Measurements from ENCODE around the gene KLHL40.

The KLHL40 gene

DNA sequence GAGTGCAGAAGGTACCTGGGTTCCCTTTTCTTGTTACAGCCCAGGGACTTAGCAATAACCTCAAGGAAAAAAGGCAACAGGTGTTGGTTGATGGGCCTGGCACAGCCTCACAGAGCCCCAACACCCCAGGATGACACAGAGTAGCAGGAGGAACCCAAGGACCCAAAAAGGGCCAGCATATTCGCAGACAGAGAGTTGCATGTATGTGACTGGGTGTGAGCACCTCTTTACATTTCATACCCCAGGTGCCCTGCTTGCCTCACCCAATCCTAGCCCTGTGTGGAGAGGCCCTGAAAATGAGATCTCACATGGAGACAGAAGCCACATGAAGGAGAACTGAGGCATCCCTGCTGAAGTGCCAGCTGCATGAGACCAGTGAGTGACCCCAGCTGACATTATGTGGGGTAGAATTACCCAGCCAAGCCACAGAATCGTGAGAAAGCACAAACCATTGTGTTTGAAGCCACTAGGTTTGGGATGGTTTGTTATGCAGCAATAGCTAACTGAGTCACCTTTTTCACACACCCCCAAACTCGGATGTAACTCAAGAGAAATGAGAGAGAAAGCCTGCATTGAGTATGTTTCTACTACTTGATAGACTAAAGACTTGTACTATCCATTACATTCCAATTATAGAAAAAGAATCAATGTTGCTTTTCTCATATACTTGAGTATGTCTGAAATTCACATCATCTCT lies 43.5 kb downstream of the KLHL40 start:
- DNase-seq = no peak

DNA sequence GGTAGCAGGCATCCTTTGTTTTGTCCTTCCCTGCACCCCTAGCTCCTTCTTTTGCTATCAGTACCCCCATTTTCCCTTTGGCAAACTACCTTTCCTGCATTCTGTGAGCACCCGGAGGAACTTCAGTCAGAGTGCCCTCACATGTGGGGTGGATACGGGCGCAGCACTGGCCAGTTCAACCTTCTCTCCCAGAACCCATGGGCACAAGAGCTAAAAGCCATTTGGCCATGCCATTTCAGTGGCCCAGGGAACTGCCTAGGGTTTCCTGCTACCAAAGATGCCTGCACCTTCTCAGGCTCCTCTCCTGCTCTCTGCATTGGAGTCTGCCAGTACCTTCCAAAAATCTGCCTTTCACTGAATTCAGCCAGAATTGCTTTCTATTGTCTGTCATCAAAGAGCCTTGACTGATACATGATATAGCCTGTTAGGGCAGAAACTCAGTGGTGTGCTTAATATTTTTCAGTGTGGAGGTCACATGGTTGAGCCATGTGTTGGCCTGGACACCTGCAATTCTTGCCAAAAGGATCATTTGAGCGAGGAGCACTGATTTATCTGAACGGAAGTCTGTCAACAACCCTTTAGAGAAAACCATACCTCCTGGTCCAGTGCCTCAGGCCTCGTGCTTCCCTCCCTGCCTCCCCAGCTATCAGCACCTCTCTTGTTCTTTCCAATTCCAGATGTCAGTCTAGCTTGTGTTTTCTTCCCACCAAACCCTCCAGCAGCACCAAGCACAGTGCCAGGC lies 44.2 kb downstream of the KLHL40 start:
- no peak for DNase-seq

DNA sequence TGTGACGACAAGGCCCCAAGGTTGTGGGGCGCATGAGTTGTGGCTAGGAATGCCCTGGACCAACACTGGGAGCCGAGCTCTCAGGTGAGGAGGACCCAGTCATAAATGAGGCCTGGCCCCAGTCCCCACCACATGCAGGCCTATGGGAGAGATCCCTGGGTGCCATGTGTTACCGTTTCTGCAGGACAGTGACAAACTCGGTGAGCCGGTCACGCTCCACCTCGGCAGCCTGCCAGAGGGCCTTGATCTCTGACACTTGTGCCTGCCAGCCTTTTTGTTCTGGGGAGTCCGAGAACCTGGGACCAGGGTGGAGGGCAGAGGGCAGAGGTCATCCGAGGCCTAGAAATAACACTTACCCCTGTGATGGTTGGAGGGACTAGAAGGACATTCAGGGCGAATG lies 45.0 kb downstream of the KLHL40 start:
- no peak for DNase-seq

- no peak for DNase-seq
Observed at GRCh38 chr3:42730706-42731420, 45.5 kb downstream of the KLHL40 start.

GRCh38 chr3:42731476-42732195 lies 46.3 kb downstream of the KLHL40 start:
- no peak for DNase-seq

DNA sequence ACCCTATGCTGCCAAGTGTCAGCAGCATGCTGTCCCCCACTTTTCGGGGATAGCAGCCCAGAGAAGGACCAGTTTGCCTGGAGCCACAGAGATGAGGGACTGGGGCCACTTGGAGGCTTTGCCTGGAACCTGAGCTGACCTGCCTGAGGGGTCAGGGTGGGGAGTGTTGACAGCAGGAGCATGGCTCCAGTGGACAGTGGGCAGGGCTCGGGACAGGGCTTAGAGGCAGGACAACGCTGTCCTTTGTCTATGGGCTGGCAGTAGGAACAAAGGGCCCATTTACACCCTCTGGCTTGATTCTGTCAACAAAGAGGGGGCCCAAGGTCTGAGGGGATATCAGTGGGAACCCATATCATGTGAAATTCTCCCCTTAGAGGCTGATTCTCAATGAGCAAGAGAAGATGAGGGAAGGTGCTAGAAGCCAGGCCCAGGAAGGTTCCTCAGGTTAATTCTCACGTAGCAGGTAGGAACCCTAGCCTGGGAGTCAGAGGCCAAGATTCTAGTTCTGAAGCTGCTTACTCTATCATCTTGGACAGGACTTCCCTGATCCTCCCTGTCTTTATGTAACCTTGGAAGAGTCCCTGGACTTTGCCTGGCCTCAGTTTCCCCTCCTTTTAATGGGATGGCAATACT lies 47.0 kb downstream of the KLHL40 start:
- DNase-seq = no peak

DNA sequence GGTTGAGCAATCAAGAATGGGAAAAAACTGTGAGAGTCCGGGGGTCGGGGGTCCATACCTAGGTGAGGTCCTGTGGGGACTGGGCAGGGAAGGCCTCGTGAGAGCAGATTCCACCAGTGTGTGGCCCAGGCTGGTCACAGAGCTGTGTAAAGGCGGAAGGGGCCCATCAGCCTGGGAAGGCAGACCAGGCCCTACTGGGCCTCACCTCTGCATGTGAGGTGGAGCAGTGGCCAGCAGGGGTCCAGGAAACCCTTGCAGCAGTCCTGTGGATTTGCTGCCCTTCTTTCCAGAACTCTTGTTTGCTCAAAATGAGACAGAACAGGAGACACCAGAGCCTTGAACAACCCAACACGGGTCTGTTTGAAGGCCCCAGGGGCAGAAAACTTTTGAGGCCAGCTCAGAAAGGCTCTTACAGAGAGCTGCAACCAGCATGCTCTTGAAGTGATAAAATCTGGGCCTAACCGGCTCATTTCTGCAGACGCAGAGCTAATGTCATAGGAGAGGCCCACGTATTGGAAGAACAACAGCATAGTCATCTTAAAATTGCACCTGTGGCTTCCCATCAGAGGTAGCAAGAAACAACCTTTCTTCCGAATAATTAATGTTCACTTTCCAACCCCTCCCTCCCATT lies 47.6 kb downstream of the KLHL40 start:
- no peak for DNase-seq

DNA sequence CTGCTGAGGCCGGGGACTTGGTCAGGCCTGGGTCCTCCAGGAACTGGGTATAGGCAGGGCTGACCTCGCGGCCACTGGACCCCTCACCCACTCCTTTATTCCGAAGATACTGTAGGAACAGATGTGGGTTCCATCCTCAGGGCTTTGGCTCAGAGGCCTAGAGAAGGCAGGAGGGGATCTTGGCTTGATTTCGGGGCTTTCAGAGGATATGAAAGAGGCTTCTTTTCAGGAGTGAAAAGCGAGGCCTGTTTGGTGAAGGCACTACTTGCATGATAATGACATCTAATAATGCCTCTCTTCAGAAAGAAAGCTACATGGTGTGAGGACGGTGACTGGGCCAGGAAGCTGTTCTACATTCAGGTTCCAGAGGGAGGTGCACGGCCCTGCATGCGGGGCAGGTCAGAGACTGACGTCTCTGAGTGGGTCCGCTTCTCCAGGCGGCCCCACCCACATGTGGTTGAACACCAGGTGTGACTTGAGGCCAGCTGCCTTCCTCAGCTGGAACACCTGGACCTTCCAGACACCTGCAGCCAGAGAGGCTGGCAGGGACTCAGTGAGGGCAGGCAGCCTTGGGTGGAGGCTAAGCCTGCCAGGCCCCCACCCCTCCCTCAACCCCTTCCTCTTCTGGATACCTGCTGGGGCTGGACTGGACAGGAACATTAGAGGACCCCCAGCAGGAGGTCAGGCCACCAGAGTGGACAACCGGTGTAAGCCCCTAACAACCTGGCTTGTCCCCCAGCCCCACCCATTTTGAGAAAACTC lies 48.3 kb downstream of the KLHL40 start:
- no peak for DNase-seq

DNA sequence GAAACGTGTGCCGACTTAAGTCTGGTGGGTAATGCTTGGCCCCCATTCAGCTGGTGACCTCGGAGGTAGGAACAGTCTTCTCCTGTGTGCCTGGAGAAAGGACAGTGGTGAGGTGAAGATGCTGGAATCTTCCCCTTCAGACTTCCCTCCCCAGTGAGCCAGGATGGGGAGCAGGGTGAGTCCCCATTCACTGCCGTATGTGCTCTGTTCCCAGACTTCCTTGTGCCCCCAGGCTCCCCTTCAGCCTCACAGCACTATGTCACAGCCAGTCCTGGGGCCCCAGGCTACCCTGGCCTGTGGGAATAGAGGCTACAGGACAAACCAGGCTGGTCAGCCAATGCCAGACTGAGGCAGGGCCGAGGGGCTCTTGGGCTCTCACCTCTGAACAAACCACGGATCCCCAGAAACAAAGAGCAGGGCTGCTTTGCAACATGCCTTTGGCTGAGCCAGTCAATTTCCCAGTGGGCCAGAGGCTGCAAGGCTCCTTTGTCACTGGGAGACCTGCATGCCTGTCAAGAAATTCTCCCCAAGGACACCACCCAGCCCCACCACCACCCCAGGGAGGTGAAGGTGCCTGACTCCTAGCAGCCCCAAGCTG lies 49.0 kb downstream of the KLHL40 start:
- DNase-seq = no peak

DNA sequence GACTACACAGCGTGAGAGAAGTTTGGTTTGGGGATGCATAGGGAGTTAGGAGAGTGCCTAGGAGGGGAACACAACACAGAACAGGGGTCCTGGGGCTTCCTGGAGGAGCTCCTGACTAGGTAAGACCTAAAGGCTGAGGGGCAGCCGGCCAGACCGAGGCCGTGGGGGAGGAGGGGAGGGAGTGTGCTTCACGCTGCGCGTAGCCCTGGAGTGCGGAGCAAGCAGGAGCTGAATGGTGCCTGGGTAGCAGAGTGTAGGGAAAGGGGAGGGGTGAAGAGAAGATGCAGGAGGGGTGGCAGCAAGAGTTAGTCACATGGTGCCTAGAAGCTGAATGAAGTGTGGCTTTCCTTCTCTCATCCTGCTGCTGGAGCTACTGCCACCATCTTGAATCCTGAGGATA lies 49.7 kb downstream of the KLHL40 start:
- DNase-seq = no peak

GRCh38 chr3:42735615-42736014 lies 50.3 kb downstream of the KLHL40 start:
- DNase-seq = no peak

DNA sequence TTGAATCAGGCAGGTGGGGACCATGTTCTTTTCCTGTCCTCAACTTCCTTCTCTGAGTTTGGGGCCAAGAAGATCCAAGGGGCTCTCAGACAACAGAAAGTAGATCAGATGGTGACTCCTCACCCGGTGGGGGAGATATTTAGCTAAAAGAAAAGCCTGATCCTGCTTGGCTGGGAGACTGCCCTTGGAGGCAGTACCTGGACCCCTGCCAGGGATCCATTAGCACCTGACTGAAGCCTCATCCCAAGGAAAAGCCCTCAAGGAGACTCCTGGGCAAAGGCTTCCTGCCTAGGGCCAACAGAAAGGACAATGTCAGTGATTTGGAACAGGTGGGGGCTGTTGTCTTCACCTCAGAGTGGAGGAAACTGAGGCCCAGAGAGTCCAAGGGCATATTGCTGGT lies 50.7 kb downstream of the KLHL40 start:
- no peak for DNase-seq

DNA sequence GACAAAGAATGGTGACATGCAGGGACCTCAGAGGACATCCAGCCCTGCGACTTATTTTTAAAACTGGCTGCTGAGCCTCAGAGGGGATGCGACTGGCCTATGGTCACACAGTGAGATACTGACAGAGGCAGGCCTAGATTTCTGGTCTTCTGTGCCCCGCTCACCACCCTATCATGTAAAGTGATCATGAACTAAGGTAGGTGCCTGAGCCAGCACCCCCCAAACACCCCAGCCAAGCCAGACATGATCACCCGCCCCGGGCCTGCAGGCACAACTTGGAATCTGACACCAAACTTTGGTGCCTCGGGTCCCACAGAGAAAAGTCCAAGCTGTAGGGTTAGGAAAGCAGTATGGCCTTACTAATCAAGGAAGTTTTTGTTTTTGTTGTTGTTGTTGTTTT lies 51.2 kb downstream of the KLHL40 start:
- DNase-seq = no peak

- no peak for DNase-seq
Observed at GRCh38 chr3:42739401-42740158, 54.2 kb downstream of the KLHL40 start.

DNA sequence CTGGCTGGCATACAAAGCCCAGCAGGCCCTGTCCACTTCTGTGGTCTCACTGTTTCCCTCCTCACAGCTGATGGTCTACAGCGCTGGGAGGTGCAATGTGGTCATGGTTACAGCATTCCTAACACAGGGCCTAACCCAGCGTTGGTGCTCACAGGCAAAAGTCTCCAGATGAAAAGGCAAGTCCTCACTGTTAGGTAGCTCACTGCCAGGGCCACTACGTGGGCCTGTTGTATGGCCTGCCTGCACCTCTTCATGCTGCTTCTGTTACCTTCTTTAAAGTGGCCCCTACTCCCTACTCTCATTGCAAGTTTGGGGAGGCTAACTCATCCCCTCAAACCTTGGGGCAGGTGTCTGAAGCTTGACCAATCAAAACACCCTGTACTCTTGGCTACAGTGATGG lies 56.5 kb downstream of the KLHL40 start:
- DNase-seq = no peak

Measured in CD4-positive, alpha-beta T cell treated with Interferon alpha-2 for 1 hour (primary cell).